C4-2B (cell line): ENCODE results near the gene MR1.

Experiments
- ZFX ChIP-seq: fragments of 450-650 bp; IDR thresholded peaks from 2 replicates; pipeline ENCODE4 v1.6.1; 2017
- TF ChIP-seq, protein P1 (sequence below): fragments of 450-650 bp; conservative IDR thresholded peaks from 2 replicates; pipeline ENCODE4 v1.5.1; 2017; ENCODE audit warnings: mild to moderate bottlenecking

GRCh38 chr1:181014477-181015250 is 19.1 kb upstream of the MR1 start:
- TF ChIP-seq, protein P1, sequence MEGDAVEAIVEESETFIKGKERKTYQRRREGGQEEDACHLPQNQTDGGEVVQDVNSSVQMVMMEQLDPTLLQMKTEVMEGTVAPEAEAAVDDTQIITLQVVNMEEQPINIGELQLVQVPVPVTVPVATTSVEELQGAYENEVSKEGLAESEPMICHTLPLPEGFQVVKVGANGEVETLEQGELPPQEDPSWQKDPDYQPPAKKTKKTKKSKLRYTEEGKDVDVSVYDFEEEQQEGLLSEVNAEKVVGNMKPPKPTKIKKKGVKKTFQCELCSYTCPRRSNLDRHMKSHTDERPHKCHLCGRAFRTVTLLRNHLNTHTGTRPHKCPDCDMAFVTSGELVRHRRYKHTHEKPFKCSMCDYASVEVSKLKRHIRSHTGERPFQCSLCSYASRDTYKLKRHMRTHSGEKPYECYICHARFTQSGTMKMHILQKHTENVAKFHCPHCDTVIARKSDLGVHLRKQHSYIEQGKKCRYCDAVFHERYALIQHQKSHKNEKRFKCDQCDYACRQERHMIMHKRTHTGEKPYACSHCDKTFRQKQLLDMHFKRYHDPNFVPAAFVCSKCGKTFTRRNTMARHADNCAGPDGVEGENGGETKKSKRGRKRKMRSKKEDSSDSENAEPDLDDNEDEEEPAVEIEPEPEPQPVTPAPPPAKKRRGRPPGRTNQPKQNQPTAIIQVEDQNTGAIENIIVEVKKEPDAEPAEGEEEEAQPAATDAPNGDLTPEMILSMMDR, result no peak
- no peak for TF ChIP-seq ZFX
